HG03558 (cell line): ENCODE results near the gene KHDRBS2.

Source experiments
- ATAC-seq: cut with Tn5 transposase; IDR thresholded peaks from one replicate; pipeline ENCODE4 v1.9.1; 2021; ENCODE audit warnings: moderate number of reproducible peaks; ENCODE audit not compliant: unreplicated experiment; ENCODE audit errors: extremely low read depth

KHDRBS2 gene

GRCh38 chr6:62192593-62192992 is 93.4 kb downstream of the KHDRBS2 start:
- no peak for ATAC-seq

GRCh38 chr6:62175195-62175594 is 110.8 kb downstream of the KHDRBS2 start:
- no peak for ATAC-seq

GRCh38 chr6:62174548-62174947 is 111.5 kb downstream of the KHDRBS2 start:
- no peak for ATAC-seq

- no peak for ATAC-seq
Observed at GRCh38 chr6:62167736-62168135, 118.3 kb downstream of the KHDRBS2 start.

GRCh38 chr6:62162858-62163257 is 123.2 kb downstream of the KHDRBS2 start:
- ATAC-seq: no peak

- ATAC-seq: no peak
Observed at GRCh38 chr6:62152796-62153195, 133.2 kb downstream of the KHDRBS2 start.

GRCh38 chr6:62150048-62150663 is 135.9 kb downstream of the KHDRBS2 start:
- ATAC-seq: peak; percentile 51

GRCh38 chr6:62146954-62147853 is 138.8 kb downstream of the KHDRBS2 start:
- no peak for ATAC-seq

- ATAC-seq: no peak
Observed at GRCh38 chr6:62129127-62129526, 156.9 kb downstream of the KHDRBS2 start.

GRCh38 chr6:62119401-62119800 is 166.6 kb downstream of the KHDRBS2 start:
- no peak for ATAC-seq

- no peak for ATAC-seq
Observed at GRCh38 chr6:62103186-62103859, 182.7 kb downstream of the KHDRBS2 start.

- no peak for ATAC-seq
Observed at GRCh38 chr6:62102387-62102786, 183.6 kb downstream of the KHDRBS2 start.

- ATAC-seq: no peak
Observed at GRCh38 chr6:62090442-62091229, 195.4 kb downstream of the KHDRBS2 start.

GRCh38 chr6:62089781-62090180 is 196.2 kb downstream of the KHDRBS2 start:
- ATAC-seq: no peak

GRCh38 chr6:62086047-62086446 is 200.0 kb downstream of the KHDRBS2 start:
- ATAC-seq: no peak

GRCh38 chr6:62075869-62076268 is 210.2 kb downstream of the KHDRBS2 start:
- no peak for ATAC-seq

- no peak for ATAC-seq
Observed at GRCh38 chr6:62059901-62060300, 226.1 kb downstream of the KHDRBS2 start.

GRCh38 chr6:62057300-62057699 is 228.7 kb downstream of the KHDRBS2 start:
- no peak for ATAC-seq

GRCh38 chr6:62045502-62045901 is 240.5 kb downstream of the KHDRBS2 start:
- no peak for ATAC-seq

GRCh38 chr6:62043084-62043483 is 242.9 kb downstream of the KHDRBS2 start:
- no peak for ATAC-seq
